Caki2 (cell line): ENCODE measurements around the gene GABRR1. TPM values are rescaled to one million over a fixed set of nuclear protein-coding genes. Genes with fewer than 3 reads are reported as not detected.

Experiments
- DNase-seq: peaks from one replicate; pipeline ENCODE4 v3.0.0-alpha.2; 2015; ENCODE audit warnings: low read depth
- in situ Hi-C: cut with HindIII; loops from 2 replicates; pipeline ENCODE4 v1.10.0; 2016; ENCODE audit warnings: low sequenced_read_pairs, low pct_unique_long_range_greater_than_20kb, mixed read lengths
- total RNA-seq: library from RNA; depleted of rRNA; stranded (reverse); fragments of >200 nt; shearing (Covaris generic); gene quantifications from 2 replicates; pipeline ENCODE4 v1.2.3, GENCODE V29; 2014; ENCODE audit warnings: low replicate concordance

GABRR1 gene
- total RNA-seq, 1 experiment from 2014 or later: 0.61 TPM

DNA sequence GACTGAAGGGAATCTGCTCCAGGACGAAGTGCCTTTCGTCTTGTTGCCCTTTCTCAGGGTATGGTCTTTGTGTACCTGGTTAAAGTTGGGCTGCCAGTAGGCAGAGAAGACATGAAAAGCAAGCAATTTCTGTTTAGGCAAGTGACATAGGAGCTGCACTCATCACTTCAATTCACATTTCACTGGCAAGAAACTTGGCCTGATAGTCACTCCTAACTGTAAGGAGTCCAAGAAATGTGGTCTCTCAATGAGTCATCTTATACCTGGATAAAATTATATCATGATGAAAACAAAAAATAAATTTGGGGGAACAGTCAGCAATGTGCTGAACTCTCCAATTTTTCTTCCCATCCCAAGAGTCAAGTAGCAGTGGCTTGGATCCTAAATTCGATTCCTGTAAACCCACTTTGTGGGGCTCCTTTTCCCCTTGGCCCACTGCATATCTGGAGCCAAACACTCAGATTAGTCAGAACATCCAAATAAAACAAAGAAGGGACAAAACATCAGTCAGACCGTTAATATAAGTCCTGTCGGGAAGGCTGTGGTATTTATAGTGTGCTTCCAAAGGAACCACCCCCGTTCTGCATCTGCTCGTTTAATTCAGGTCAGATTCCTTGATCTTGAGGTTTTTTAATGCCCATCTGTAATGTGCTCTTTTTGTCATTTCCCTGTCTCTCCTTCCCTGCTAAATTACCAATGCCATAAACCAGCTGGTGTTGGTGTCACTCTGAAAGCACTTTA, 5.0 kb upstream of the GABRR1 start:
- DNase-seq: no peak
- in situ Hi-C loops: no loop called here

DNA sequence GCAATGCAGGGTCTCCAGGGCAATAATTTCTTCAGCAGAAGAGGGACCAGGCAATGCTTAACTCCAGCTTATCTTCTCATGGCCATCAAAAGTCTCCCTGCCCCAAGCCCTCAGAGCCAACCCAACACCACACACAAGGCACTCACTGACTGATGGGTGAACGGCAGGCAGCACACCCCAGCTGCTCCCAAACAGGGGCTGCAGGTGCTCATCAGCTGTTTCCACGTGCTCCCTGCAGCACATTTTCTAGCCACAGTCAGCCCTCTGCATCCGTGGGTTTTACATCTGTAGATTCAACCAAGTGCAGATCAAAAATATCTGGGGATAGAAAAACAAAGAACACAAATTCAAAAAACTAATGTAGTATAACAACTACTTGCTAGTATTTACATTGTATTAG, 4.0 kb upstream of the GABRR1 start:
- in situ Hi-C loops: no loop called here
- DNase-seq: no peak

DNA sequence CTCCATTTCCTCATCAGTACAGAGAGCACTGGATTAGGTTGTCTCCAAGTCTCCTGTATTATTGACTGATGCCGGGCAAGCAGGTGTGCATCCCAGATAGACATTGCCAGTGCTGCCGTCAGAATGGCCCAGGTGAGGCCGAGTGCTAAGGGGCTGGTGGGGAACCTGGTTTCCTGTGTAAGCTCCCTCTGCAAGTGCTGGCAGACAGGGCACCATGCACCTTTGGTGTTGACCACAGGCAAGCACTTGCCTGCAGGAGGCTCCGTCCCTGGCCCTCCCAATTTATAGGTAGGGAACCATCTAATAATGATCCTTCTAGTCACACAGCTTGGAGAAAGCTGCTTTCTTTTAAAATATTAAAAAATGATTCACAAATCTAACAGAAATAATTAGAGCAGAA, 747 bp downstream of the GABRR1 start:
- no peak for DNase-seq
- in situ Hi-C loops: no loop called here

DNA sequence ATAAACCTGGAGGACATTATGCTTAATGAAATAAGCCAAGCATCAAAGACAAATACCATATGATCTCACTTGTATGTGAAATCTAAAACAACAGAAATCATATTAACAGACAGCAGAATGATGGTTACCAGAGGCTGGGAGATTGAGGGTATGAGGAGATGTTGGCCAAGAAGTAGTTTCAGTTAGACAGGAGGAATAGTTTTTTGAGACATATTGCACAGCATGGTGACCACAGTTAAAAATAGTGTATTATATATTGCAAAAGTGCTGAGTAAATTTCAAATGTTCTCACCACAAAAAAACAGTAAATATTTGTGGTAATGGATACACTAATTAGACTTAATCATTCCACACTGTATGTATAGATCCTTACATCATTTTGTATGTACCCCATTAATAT, 1.8 kb downstream of the GABRR1 start:
- DNase-seq: no peak
- in situ Hi-C loops: no loop called here

DNA sequence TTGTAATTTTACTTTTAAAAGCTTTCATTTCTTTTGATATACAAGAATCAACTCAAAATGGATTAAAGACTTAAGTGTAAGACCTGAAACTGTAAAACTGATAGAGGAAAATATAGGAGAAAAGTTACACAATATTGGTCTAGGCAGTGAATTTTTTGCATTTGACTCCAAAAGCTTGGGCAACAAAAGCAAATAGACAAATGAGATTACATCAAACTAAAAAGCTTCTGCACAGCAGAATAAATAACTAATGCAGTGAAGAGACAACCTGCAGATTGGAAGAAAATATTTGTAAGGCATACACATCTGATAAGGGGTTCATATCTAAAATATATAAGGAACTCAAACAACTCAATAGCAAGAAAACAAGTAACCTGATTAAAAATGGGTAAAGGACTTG, 3.0 kb downstream of the GABRR1 start:
- DNase-seq: no peak
- in situ Hi-C loops: no loop called here

DNA sequence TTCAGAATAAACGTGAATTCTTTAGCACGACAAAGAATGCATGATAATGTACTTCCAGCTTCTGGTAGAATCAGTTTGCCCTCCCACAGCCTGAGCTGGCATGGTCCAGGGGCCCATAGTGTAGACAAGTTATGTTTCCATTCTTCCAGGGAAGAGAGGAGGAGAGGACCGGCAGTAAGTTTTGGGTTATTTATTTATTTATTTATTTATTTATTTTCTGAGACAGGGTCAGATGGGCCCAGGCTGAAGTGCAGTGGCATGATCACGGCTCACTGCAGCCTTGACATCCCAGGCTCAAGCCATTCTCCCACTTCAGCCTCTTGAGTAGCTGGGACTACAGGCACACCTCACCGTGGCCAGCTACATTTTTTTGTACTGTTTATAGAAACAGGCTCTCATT, 4.7 kb downstream of the GABRR1 start:
- DNase-seq: no peak
- in situ Hi-C loops: no loop called here

DNA sequence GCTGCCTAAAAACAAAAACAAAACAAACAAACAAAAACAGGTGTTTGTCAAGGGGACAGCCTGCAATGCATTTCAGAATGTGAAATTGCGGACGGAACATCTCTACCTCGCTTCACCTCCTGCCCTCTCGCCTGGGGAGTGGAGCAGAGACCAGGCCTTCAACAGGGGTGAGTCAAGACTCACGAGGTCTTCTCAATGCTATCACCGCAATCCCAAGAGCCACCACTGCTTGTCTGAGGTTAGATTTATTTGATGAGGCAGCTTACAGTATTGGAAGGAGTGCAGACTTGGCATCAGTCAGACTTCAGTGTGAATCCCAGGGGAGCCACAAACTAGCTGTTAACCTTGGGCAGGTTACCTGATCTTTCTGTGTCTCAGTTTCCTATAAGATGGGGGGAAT, 7.7 kb downstream of the GABRR1 start:
- no peak for DNase-seq

DNA sequence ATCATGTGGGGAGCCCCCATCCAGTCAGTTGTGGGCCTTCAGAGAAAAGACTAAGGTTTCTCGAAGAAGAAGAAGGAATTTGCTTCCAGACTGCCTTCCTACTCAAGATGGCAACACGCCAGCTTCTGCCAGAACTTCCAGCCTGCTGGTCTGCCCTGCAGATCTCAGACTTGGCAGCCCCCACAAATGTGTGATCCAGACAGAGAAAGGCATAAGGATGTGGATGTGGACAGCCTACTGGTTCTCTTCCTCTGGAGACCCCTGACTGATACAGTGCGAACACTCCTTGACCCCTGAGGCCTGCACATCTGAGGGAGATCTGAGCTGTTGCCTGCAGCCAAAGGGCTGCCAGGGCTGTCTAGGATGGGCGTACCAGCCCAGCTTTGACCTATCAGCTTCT, 8.6 kb downstream of the GABRR1 start:
- no peak for DNase-seq
- in situ Hi-C loops: no loop called here

More for the DNA sequence above, 7.7 kb downstream of the GABRR1 start:
- in situ Hi-C loops: no loop called here

DNA sequence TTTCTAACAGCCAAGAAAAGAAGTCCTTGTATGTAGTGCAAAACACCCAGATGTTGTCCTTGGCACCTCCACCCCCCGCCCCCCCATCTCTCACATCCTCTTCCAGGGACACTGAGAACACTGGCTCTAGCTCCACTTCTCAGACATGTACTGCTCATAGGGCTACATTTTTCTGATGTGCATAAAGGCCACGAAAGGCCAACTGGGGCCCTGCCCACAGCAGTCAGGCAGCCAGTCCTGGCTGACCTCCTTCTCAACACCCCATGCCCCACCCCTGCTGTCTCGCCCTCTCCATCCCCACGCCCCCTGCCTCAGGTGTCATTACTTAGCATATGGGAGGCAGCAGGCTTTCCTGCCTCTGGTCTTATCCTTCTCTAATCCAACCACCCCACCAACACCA, 11.3 kb downstream of the GABRR1 start:
- in situ Hi-C loops: no loop called here
- DNase-seq: no peak

DNA sequence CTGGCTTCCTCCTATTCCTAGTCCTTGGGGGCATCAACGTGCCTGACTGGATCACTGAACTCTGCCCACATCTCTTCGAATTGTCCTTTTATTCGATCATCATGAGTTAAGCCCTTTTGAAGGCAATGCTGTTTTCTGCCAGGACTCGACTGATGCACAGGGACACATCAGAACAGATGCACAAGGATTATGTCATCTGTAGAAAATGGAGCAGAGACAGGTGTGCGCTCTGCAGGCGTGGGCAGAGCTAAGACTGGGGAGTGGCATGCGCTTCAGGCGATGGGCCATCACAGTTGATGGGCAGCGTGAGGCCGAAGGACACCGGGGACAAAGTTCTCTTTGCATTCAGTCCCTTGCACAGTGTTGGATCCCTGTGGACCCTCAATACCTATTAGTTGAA, 13.1 kb downstream of the GABRR1 start:
- in situ Hi-C loops: no loop called here
- no peak for DNase-seq

DNA sequence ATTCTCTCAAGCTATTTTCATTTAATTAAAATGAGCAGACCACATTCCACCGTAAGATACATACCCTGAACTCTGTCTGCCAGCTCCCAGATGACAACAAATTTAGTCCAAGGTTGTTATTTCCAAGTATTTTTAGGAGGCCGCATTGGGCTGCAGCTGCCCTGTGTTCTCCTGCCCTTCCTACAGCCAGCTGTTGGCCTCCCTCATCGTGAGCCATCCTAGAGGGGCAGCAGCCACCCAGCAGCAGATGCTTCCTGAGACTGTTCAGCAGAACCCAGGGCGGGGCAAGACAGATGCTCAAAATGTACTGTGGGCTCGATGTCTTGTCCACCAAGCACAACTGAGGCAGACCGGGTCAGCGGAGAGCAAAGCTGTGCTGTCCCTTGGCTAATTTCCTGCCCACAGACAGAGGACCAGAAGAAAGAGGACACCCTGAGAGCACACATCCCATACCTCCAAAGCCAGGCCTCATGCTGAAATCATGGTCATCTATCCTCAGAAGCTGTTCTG, 16.4 kb downstream of the GABRR1 start:
- DNase-seq: no peak
- in situ Hi-C loops: no loop called here

DNA sequence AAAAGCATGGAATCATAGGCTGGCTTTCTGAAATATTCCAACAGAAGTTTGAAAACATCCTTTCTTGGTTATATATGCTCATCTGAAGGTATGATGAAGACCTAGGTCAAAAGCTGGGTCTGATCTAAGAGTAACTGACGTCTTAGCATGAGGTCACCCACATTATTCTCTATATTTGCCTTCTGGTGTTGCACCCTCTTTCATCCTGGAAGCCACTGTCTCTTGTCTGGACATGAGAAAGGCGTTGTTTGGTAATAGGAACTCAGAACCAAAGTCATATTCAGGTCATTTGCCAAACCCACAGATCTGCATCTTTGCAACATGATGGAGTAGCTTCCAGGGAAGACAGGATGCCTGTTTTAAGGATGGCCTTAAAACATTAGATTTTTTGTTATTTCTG, 17.6 kb downstream of the GABRR1 start:
- no peak for DNase-seq
- in situ Hi-C loops: no loop called here

DNA sequence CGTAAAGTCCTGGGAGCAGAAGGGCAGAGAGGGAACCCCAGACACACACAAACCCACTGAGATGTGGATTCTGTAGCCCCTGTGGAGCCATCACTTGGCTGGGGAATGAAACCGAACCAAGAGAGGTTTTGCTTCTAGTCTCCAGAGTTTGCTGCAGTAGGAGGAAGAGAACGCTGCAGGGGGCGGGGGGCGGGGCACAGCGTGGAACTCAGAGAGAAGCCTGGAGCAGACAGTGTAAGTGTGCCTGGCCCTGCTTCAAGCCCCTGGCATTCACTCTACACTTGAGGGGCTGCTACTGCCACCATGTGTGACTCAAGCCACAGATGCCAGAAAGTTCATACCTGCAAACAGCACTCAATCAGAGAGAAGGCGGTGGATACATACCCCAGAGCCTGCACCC, 18.9 kb downstream of the GABRR1 start:
- no peak for DNase-seq
- in situ Hi-C loops: no loop called here

DNA sequence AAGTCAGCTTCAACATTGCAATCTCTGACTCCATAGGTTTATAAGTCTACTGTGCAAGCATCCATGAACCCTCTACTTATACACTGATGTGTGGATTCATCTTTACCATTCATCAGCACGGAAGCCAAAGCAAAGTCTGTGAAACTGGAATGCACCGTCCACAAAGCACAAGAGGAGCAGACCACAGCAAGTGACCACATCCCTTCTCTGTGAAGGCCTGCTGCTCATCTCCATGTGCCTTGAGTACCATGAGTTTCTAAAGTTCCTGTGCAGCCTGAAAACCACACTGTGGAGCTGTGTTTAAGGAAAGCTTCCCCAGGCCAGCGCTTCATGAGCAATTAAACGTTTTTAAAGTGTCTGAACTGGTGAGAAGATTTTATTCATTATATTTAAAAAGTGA, 20.0 kb downstream of the GABRR1 start:
- in situ Hi-C loops: no loop called here
- DNase-seq: no peak

DNA sequence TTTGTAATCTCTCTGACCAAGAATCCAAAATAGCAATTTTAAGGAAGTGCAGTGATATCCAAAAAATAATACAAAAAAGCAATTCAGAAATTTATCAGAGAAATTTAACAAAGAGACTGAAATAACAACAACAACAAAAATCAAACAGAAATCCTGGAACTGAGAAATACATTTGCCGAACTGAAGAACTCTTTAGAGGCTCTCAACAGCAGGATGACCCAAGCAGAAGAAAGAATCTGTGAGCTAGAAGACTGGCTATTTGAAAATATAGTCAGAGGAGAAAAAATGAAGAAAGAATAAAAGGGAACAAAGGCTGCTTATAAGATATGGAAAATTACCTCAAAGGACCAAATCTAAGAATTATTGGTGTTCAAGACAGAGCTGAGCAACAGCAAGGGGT, 22.6 kb downstream of the GABRR1 start:
- in situ Hi-C loops: no loop called here
- no peak for DNase-seq

DNA sequence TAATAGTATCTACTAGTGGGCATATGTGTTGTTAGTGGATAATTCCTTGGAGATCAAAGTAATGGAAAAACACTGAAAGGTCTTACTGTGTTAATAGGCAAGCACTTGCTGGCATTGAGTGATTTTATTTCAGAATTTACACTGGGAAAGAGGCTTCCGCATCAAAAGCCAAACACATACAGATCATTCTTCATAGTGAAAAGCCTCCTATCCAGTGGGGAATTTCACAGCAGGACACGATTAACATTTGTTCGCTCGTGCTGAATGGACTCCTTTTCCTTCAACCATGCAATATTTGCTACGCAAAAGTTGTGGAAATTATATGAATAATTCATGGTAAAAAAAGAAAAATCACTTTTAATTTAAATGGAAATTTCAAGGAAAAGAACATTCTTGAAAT, 26.4 kb downstream of the GABRR1 start:
- in situ Hi-C loops: no loop called here
- DNase-seq: no peak

DNA sequence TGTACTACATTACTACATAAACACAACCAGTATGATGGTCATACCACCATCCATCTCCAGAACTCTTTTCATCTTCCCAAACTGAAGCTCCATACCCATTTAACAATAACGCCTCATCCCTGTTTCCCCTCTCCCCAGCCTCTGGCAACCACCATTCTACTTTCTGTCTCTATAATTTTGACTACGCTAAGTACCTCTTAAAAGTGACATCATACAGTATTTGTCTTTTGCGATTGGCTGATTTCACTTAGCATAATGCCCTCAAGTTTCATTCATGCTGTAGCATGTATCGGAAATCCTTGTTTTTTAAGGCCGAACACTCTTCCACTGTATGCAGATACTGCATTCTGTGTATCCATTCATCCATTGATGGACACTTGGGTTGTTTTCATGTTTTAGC, 29.7 kb downstream of the GABRR1 start:
- no peak for DNase-seq
- in situ Hi-C loops: no loop called here

DNA sequence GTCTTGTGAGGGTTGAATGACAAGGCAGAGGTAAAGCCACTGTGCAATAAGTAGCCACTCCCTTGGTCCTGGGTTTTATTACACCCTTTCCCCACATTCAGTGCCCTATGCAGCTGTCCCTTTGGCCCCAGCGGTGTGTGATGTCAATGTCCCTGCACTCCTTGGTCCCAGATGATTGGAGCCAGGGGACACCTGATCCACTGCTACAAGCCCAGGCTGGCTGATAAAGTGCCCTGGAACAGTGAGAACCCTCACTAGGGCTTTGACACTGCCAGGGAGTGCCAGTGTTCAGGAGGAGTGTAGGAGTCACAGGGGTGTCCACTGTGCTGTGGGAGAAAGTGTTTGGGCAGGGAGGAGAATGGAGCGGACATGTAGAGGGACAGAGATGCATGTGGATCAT, 30.4 kb downstream of the GABRR1 start:
- in situ Hi-C loops: no loop called here
- no peak for DNase-seq

DNA sequence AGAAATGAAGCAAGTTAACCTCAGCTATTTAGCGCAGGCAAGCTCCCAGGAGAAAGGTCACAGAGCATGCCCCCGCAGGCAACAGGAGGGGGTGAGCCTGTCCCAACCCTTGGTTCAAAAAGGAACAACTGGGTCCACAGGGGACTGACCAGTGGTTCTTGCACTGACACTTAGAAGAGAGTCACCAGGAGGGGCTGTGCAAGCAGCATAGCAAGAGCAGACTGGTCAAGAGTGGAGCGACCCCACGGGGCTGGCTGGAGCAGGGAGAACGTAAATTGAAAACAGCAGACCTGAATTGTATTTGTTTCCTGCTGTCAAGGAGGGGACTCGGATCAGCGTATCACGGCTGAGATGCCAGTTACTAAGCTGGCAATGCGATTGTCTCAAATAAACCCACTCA, 32.8 kb downstream of the GABRR1 start:
- in situ Hi-C loops: no loop called here
- DNase-seq: no peak

DNA sequence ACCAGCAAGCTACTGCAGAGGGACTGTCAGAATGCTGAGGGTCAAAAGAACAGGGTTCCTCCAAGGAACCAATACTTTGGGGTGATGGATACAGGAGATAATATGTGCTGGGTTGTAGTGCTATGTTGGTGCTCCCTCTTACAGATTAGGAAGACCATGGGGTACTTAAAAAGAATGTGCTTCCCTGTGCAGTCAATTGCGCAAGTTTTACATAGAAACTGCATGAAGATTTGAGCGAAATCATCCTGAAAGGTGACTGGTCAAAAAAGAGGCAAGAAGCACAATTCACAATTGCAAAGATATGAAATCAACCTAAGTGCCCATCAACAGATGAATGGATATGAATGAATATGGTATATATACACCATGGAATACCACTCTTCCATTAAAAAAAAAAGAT, 33.9 kb downstream of the GABRR1 start:
- in situ Hi-C loops: no loop called here
- DNase-seq: no peak
